Mesendoderm (in vitro differentiated cells): ENCODE data around the gene MRLN.

Experiments
- DNase-seq: peaks from one replicate; pipeline ENCODE4 v3.0.0; 2013
- H2AK5ac ChIP-seq: 2 replicates; pipeline ENCODE4 v1.6.1; 2013; ENCODE audit warnings: low read length, inconsistent platforms
- H2BK120ac ChIP-seq: 2 replicates; pipeline ENCODE4 v1.6.1; 2013; ENCODE audit warnings: low read depth, mild to moderate bottlenecking, low read length, moderate library complexity, mixed read lengths
- H2BK15ac ChIP-seq: replicated peaks from 2 replicates; pipeline ENCODE4 v1.6.1; 2013; ENCODE audit warnings: low read depth, mild to moderate bottlenecking, moderate library complexity
- H2BK5ac ChIP-seq: 2 replicates; pipeline ENCODE4 v1.6.1; 2013; ENCODE audit warnings: low read length, inconsistent platforms
- H3K18ac ChIP-seq: 2 replicates; pipeline ENCODE4 v1.6.1; 2013; ENCODE audit warnings: mild to moderate bottlenecking, low read length, mixed read lengths
- H3K23ac ChIP-seq: one replicate; pipeline ENCODE4 v1.6.1; 2013; ENCODE audit warnings: low read length
- H3K27ac ChIP-seq: 2 replicates; pipeline ENCODE4 v1.5.1; 2013; ENCODE audit warnings: low read depth, mild to moderate bottlenecking, inconsistent platforms, low read length, moderate library complexity
- H3K27me3 ChIP-seq: 2 replicates; pipeline ENCODE4 v1.6.1; 2013; ENCODE audit warnings: low read length, control low read depth, mild to moderate bottlenecking, inconsistent platforms; ENCODE audit not compliant: insufficient read depth, poor library complexity
- H3K36me3 ChIP-seq: 2 replicates; pipeline ENCODE4 v1.6.1; 2013; ENCODE audit warnings: low read length, inconsistent platforms; ENCODE audit not compliant: control insufficient read depth, insufficient read depth
- H3K4ac ChIP-seq: one replicate; pipeline ENCODE4 v1.6.1; 2013; ENCODE audit warnings: low read depth, mild to moderate bottlenecking, low read length, moderate library complexity
- H3K4me1 ChIP-seq: 2 replicates; pipeline ENCODE4 v1.6.1; 2013; ENCODE audit warnings: low read depth, low read length, inconsistent platforms; ENCODE audit not compliant: control insufficient read depth
- H3K4me2 ChIP-seq: 2 replicates; pipeline ENCODE4 v1.6.1; 2013; ENCODE audit warnings: low read length
- H3K4me3 ChIP-seq: 2 replicates; pipeline ENCODE4 v1.5.1; 2013; ENCODE audit warnings: mild to moderate bottlenecking, low read length
- H3K56ac ChIP-seq: one replicate; pipeline ENCODE4 v1.6.1; 2013; ENCODE audit warnings: low read length
- H3K79me1 ChIP-seq: 2 replicates; pipeline ENCODE4 v1.6.1; 2013; ENCODE audit warnings: low read length, inconsistent platforms
- H3K79me2 ChIP-seq: 2 replicates; pipeline ENCODE4 v1.6.1; 2013; ENCODE audit warnings: mild to moderate bottlenecking, low read length; ENCODE audit not compliant: control insufficient read depth, insufficient read depth
- H3K9ac ChIP-seq: 2 replicates; pipeline ENCODE4 v1.6.1; 2013; ENCODE audit warnings: low read length, inconsistent platforms
- H4K5ac ChIP-seq: one replicate; pipeline ENCODE4 v1.6.1; 2013; ENCODE audit warnings: low read length
- H4K8ac ChIP-seq: one replicate; pipeline ENCODE4 v1.6.1; 2013; ENCODE audit warnings: low read depth, mild to moderate bottlenecking, control low read depth, low read length, moderate library complexity
- WGBS: extraction: QIAGEN DNeasy Blood & Tissue Kit; methylation state at CpG from one replicate; pipeline ENCODE4 v1.1.7; 2013; ENCODE audit warnings: low lambda C conversion rate, missing lambda C conversion rate; ENCODE audit not compliant: insufficient coverage; ENCODE audit errors: extremely low coverage; 5-methylcytosine and 5-hydroxymethylcytosine counted together

Gene MRLN

GRCh38 chr10:59688921-59689351 is 64.3 kb downstream of the MRLN start:
- Histone ChIP-seq H3K4ac (no peak overlapping the region), H3K4me3 (no peak overlapping the region), H2AK5ac (no peak overlapping the region), H3K9ac (no peak overlapping the region), H3K23ac (no peak overlapping the region), H3K27me3 (no peaks in the 10 kb centered on the region), H4K5ac (no peak overlapping the region), H3K18ac (no peak overlapping the region), H4K8ac (no peak overlapping the region), H3K56ac (no peak overlapping the region), H2BK5ac (no peak overlapping the region), H3K27ac (no peak overlapping the region), H3K4me2 (no peak overlapping the region), H3K79me1 (no peaks in the 10 kb centered on the region), H3K79me2 (no peaks in the 10 kb centered on the region), H2BK120ac (no peak overlapping the region), H3K4me1 (no peaks in the 10 kb centered on the region), H3K36me3 (no peaks in the 10 kb centered on the region), H2BK15ac (no peak overlapping the region)
- DNase-seq, result no peak
- no CpG with 5 or more reads among the region's 5 CpGs for WGBS

DNA sequence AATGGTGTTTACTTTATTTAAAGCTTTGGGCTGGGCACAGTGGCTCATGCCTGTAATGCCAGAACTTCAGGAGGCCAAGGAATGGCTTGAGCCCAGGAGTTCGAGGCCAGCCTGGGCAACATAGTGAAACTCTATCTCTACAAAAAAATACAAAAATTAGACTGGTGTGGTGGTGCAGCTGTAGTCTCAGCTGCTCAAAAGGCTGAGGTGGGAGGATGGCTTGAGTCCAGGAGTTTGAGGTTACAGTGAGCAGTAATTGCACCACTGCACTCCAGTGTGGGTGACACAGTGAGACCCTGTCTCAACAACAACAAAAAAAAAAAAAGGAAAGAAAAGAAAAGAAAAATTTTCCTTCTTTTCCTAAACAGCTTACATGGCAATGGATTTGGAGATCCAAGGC is 65.6 kb downstream of the MRLN start:
- no peaks in the 10 kb centered on the region for H3K4me1 ChIP-seq
- DNase-seq, result no peak
- H3K4me3 ChIP-seq, result no peak overlapping the region
- H2AK5ac ChIP-seq, result no peak overlapping the region
- no peaks in the 10 kb centered on the region for H3K79me1 ChIP-seq
- no peak overlapping the region for H3K56ac ChIP-seq
- H3K18ac ChIP-seq, result no peak overlapping the region
- no peak overlapping the region for H3K9ac ChIP-seq
- no peaks in the 10 kb centered on the region for H3K36me3 ChIP-seq
- H3K27me3 ChIP-seq, result no peaks in the 10 kb centered on the region
- H2BK5ac ChIP-seq, result no peak overlapping the region
- no peak overlapping the region for H2BK120ac ChIP-seq
- no peak overlapping the region for H2BK15ac ChIP-seq
- no peak overlapping the region for H3K4ac ChIP-seq
- H3K79me2 ChIP-seq, result no peaks in the 10 kb centered on the region
- no CpG with 5 or more reads among the region's 1 CpG for WGBS
- no peak overlapping the region for H3K27ac ChIP-seq
- H4K8ac ChIP-seq, result no peak overlapping the region
- no peak overlapping the region for H3K23ac ChIP-seq
- H4K5ac ChIP-seq, result no peak overlapping the region
- H3K4me2 ChIP-seq, result no peak overlapping the region
